PFSK-1 (cell line): ENCODE results near the gene CCN2.

Experiments used
- FOXP2 ChIP-seq: optimal IDR thresholded peaks from 2 replicates; pipeline ENCODE3; 2011; ENCODE audit warnings: borderline replicate concordance, control low read depth, inconsistent platforms; ENCODE audit not compliant: insufficient read depth; ENCODE audit errors: extremely low read length, extremely low read depth
- POLR2AphosphoS5 ChIP-seq: IDR thresholded peaks from 2 replicates; pipeline ENCODE4 v1.6.1; 2012; ENCODE audit warnings: low read depth, mild to moderate bottlenecking, control low read depth, low read length, moderate library complexity
- SIN3A ChIP-seq: IDR thresholded peaks from 2 replicates; pipeline ENCODE4 v1.6.1; 2012; ENCODE audit warnings: mild to moderate bottlenecking, low read length, moderate library complexity, borderline replicate concordance; ENCODE audit not compliant: insufficient read depth
- TAF1 ChIP-seq: IDR thresholded peaks from 2 replicates; pipeline ENCODE4 v1.6.1; 2012; ENCODE audit warnings: low read length, control low read depth, borderline replicate concordance; ENCODE audit not compliant: insufficient read depth
- TF ChIP-seq, protein P1 (sequence below), 2 experiments: IDR thresholded peaks; 2 replicates each; pipeline versions ENCODE4 v1.6.1 to v1.8.0; 2011 to 2012; ENCODE audit warnings: low read depth in 2 of 2, low read length in 2 of 2, control low read depth in 1 of 2, inconsistent platforms in 1 of 2, mild to moderate bottlenecking in 1 of 2, moderate library complexity in 1 of 2; ENCODE audit not compliant: insufficient read depth in 1 of 2

DNA sequence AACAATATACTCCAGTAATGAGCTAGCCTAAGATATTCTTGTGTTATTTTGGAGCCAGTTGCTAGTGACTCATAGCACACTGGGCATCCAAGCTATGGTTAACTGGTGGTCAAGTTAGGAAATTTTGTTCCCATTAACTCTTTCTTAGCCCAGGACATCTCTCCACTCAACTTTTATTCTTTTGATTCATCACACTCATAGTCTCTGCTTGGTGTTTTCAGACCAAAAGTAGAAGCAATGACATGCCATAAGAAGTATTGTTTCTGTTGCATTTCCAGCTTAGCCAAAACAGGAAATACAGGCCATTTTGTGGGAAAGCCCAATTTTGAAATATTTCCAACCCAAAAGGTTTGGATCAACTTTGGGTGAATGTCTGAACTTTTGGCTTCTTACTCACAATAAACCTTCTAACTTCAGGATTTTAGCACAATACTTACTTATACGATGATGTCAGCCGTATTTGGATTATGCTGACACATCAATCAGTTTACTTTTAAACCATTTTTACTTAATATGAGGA is 31.6 kb upstream of the CCN2 start:
- TF ChIP-seq, protein P1, sequence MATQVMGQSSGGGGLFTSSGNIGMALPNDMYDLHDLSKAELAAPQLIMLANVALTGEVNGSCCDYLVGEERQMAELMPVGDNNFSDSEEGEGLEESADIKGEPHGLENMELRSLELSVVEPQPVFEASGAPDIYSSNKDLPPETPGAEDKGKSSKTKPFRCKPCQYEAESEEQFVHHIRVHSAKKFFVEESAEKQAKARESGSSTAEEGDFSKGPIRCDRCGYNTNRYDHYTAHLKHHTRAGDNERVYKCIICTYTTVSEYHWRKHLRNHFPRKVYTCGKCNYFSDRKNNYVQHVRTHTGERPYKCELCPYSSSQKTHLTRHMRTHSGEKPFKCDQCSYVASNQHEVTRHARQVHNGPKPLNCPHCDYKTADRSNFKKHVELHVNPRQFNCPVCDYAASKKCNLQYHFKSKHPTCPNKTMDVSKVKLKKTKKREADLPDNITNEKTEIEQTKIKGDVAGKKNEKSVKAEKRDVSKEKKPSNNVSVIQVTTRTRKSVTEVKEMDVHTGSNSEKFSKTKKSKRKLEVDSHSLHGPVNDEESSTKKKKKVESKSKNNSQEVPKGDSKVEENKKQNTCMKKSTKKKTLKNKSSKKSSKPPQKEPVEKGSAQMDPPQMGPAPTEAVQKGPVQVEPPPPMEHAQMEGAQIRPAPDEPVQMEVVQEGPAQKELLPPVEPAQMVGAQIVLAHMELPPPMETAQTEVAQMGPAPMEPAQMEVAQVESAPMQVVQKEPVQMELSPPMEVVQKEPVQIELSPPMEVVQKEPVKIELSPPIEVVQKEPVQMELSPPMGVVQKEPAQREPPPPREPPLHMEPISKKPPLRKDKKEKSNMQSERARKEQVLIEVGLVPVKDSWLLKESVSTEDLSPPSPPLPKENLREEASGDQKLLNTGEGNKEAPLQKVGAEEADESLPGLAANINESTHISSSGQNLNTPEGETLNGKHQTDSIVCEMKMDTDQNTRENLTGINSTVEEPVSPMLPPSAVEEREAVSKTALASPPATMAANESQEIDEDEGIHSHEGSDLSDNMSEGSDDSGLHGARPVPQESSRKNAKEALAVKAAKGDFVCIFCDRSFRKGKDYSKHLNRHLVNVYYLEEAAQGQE (IDR thresholded peaks at IDR 0.05; ENCODE audit: insufficient read depth in 1 of 2, low read depth in 2 of 2, low read length in 2 of 2), result no peak
- TF ChIP-seq SIN3A (no peak), TAF1 (no peak), POLR2AphosphoS5 (no peak), FOXP2 (no peak)
